HUES64 (cell line): ENCODE measurements around the gene PM20D1.
"Not testable (repeated sequence)": the region's sequence is repeated elsewhere in the genome, so short reads cannot be mapped to it uniquely, and the experiment has no call there.

Experiments used
- H3K27ac ChIP-seq: 2 replicates; pipeline ENCODE4 v1.7.0; 2013; ENCODE audit warnings: low read depth, low read length, inconsistent platforms
- H3K27me3 ChIP-seq: 2 replicates; pipeline ENCODE4 v1.6.1; 2013; ENCODE audit warnings: mild to moderate bottlenecking, low read length; ENCODE audit not compliant: insufficient read depth
- H3K36me3 ChIP-seq: 2 replicates; pipeline ENCODE4 v1.6.1; 2013; ENCODE audit warnings: mild to moderate bottlenecking, low read length; ENCODE audit not compliant: insufficient read depth
- H3K4me1 ChIP-seq: 2 replicates; pipeline ENCODE4 v1.6.1; 2013; ENCODE audit warnings: mild to moderate bottlenecking, low read length, moderate library complexity; ENCODE audit not compliant: insufficient read depth
- H3K4me3 ChIP-seq: 2 replicates; pipeline ENCODE4 v1.5.1; 2013; ENCODE audit warnings: mild to moderate bottlenecking, low read length, moderate library complexity
- H3K9ac ChIP-seq: 2 replicates; pipeline ENCODE4 v1.6.1; 2013; ENCODE audit warnings: mild to moderate bottlenecking, low read depth, low read length
- H3K9me3 ChIP-seq: 2 replicates; pipeline ENCODE4 v1.6.1; 2013; ENCODE audit warnings: low read depth, low read length; ENCODE audit not compliant: insufficient read depth
- WGBS: fragments of 150-250, 120-280 bp; methylation state at CpG from one replicate; pipeline ENCODE4 v1.1.7; 2013; ENCODE audit warnings: missing lambda C conversion rate; 5-methylcytosine and 5-hydroxymethylcytosine counted together

The PM20D1 gene

DNA sequence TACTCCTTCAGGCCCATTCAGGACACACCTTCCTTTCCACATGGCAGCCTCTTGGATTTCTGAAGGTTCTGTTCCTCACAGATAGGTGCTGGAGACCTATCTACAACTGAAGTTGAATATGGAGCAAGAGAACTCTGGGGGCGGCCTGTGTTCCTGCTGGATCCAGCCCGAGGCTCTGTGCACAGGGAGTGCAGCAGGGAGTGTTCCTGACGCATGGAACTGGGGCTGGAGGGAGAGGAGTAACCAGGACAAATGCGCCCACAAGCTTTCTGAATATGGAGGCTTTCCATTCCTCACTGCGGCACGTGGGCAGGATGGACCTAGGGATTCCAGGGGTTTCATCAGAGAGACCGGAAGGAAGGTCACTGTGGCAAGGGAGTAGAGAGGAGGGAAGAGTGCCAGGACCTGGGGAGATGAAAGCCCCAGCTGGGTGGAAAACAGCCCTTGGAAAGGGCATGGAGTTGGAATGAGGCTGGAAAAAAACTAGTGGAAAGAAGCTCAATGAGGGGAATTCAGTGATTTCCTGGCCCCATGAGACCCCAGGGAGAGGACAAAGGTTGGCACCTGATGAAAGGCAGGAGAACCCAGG is 12.5 kb downstream of the PM20D1 start:
- no peaks in the 10 kb centered on the region for H3K27me3 ChIP-seq
- H3K9me3 ChIP-seq: no peaks in the 10 kb centered on the region
- WGBS: 90% methylated on average over 7 of the region's 7 CpGs
- H3K27ac ChIP-seq: no peak overlapping the region
- no peaks in the 10 kb centered on the region for H3K36me3 ChIP-seq
- H3K9ac ChIP-seq: no peak overlapping the region
- peaks cover 9% of the 10 kb centered on the region for H3K4me1 ChIP-seq
- no peak overlapping the region for H3K4me3 ChIP-seq

DNA sequence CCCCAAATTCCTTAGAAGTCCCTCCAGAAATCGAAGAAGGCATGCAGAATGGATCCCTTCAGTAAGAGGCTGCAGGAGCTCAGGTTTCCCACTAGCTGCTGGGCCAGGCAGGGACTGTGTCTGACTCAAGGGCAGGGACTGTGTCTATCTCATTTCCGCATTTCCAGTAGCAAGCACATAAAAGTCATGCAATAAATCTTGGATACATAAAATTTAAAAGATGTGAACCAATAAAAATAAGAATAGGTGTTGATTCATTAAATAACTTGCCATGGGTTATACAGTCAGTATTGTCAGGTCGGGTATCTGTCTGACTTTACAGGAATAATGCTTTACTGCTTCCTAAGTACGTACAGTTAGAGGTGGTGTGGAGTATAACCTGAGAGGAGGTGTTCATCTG is 15.2 kb downstream of the PM20D1 start:
- Histone ChIP-seq H3K9ac (no peak overlapping the region), H3K9me3 (no peaks in the 10 kb centered on the region), H3K4me3 (no peak overlapping the region), H3K27ac (no peak overlapping the region), H3K27me3 (no peaks in the 10 kb centered on the region), H3K36me3 (no peaks in the 10 kb centered on the region), H3K4me1 (no peaks in the 10 kb centered on the region)
- WGBS: 90% methylated on average over 4 of the region's 4 CpGs

DNA sequence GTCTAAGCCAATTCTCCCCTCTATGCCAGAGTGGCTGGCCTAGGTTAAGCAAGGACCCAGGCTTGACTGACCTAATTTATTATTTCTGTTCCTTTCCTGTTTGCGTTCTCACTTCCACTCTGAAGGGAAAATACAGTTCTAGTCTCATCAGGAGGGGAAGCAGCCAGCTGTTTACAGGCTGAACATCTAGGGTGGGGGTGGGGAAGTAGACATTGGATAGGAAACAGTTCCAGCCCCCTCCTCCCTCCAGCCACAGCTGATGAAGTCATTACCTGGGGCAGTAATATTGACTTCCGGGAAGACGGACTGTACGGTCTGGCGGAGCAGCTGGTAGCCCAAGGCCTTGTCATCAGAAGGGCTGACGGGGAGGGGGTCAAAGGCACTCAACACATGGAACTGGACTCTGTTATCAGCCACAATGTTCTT is 17.6 kb downstream of the PM20D1 start:
- Histone ChIP-seq H3K27me3 (no peaks in the 10 kb centered on the region), H3K9me3 (no peaks in the 10 kb centered on the region), H3K27ac (no peak overlapping the region), H3K4me1 (peaks cover 10% of the 10 kb centered on the region), H3K36me3 (no peaks in the 10 kb centered on the region), H3K9ac (no peak overlapping the region), H3K4me3 (no peak overlapping the region)
- 97% methylated on average over 6 of the region's 6 CpGs for WGBS

DNA sequence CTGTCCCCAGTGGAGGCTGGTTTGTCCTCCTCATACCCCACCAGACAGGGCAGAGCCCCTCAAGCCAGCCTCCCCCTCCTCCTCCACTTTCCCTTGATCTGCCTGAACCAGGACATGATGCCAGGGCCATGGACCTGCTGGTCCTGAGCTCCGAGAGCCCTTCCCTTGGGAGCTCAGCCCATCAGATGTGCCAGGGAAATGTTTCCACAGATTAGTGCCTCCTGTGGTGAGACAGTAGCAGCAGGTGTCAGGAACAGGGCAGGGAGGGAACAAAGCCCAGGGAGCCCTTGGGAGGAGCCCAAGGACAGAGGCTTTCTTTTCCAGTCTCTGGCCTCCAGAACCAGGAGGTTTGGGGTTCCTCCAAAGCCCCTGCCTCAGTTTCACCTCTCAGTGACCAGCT is 22.3 kb downstream of the PM20D1 start:
- WGBS: 59% methylated on average over 1 of the region's 1 CpG
- H3K27ac ChIP-seq: no peak overlapping the region
- no peaks in the 10 kb centered on the region for H3K9me3 ChIP-seq
- no peak overlapping the region for H3K9ac ChIP-seq
- H3K27me3 ChIP-seq: no peaks in the 10 kb centered on the region
- no peaks in the 10 kb centered on the region for H3K36me3 ChIP-seq
- H3K4me1 ChIP-seq: peaks cover 24% of the 10 kb centered on the region
- no peak overlapping the region for H3K4me3 ChIP-seq

GRCh38 chr1:205826995-205827394 is 22.9 kb downstream of the PM20D1 start:
- Histone ChIP-seq H3K9me3 (no peaks in the 10 kb centered on the region), H3K4me1 (peaks cover 24% of the 10 kb centered on the region), H3K36me3 (no peaks in the 10 kb centered on the region), H3K9ac (no peak overlapping the region), H3K27me3 (no peaks in the 10 kb centered on the region), H3K27ac (no peak overlapping the region), H3K4me3 (no peak overlapping the region)
- WGBS: 95% methylated on average over 3 of the region's 3 CpGs

GRCh38 chr1:205826016-205826806 is 23.7 kb downstream of the PM20D1 start:
- Histone ChIP-seq H3K27me3 (no peaks in the 10 kb centered on the region), H3K9me3 (no peaks in the 10 kb centered on the region), H3K4me3 (no peak overlapping the region), H3K4me1 (peaks cover 24% of the 10 kb centered on the region), H3K27ac (no peak overlapping the region), H3K9ac (no peak overlapping the region), H3K36me3 (no peaks in the 10 kb centered on the region)
- 62% methylated on average over 8 of the region's 8 CpGs for WGBS

DNA sequence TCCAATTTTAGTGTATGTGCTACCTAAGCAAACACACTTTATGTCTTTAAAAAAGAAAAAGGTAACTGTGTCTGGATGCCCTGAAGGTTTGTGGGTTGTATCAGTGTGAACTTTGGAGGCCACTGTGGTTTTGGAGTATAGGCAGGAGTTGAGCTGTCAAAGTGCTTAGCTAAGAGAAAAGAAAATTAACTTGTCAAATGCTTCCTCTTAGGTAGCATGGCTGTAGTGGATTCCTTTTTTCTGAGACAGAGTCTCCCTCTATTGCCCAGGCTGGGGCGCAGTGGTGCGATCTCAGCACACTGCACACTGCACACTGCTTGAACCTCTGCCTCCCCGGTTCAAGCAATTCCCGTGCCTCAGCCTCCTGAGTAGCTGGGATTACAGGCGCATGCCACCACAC is 25.8 kb downstream of the PM20D1 start:
- Histone ChIP-seq H3K4me1 (peaks cover 24% of the 10 kb centered on the region), H3K36me3 (no peaks in the 10 kb centered on the region), H3K9me3 (no peaks in the 10 kb centered on the region), H3K9ac (no peak overlapping the region), H3K4me3 (no peak overlapping the region), H3K27ac (no peak overlapping the region), H3K27me3 (no peaks in the 10 kb centered on the region)
- WGBS: 98% methylated on average over 5 of the region's 5 CpGs

- not testable (repeated sequence) for H3K27me3 ChIP-seq, H3K9ac ChIP-seq, H3K4me3 ChIP-seq, H3K36me3 ChIP-seq, H3K27ac ChIP-seq, H3K9me3 ChIP-seq
- H3K4me1 ChIP-seq: peaks cover 24% of the 10 kb centered on the region
- 100% methylated on average over 1 of the region's 2 CpGs for WGBS
These were observed 26.7 kb downstream of the PM20D1 start for GRCh38 chr1:205823260-205823659.

DNA sequence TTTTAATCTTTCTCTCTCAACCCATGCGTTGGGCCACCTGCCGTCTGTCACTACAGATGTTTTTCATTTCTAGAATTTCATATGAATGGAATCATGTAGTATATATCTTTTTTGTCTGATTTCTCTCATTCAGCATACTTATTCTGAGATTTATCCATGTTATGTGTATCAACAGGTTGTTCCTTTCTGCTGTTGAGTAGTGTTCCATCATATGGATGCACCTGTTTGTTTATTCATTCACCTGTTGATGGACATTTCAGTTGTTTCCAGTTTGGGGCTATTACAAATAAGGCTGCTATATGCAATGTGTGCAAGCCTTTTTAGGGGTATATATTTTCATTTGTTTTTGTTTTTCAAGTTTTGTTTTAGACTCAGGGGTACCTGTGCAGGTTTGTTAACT is 27.5 kb downstream of the PM20D1 start:
- Histone ChIP-seq H3K9me3 (no peaks in the 10 kb centered on the region), H3K4me3 (no peak overlapping the region), H3K36me3 (no peaks in the 10 kb centered on the region), H3K4me1 (peaks cover 21% of the 10 kb centered on the region), H3K27me3 (no peaks in the 10 kb centered on the region), H3K27ac (no peak overlapping the region), H3K9ac (no peak overlapping the region)
- WGBS: 100% methylated on average over 1 of the region's 2 CpGs

- no peaks in the 10 kb centered on the region for H3K36me3 ChIP-seq
- H3K27me3 ChIP-seq: no peaks in the 10 kb centered on the region; the same call in 1 of the 2 replicates
- 85% methylated on average over 3 of the region's 3 CpGs for WGBS
- no peaks in the 10 kb centered on the region for H3K9me3 ChIP-seq
- H3K4me3 ChIP-seq: no peak overlapping the region
- H3K4me1 ChIP-seq: peaks cover 16% of the 10 kb centered on the region; the same call in 1 of the 2 replicates
- H3K9ac ChIP-seq: no peak overlapping the region
- H3K27ac ChIP-seq: no peak overlapping the region
These were observed 31.9 kb downstream of the PM20D1 start for GRCh38 chr1:205817988-205818387.

DNA sequence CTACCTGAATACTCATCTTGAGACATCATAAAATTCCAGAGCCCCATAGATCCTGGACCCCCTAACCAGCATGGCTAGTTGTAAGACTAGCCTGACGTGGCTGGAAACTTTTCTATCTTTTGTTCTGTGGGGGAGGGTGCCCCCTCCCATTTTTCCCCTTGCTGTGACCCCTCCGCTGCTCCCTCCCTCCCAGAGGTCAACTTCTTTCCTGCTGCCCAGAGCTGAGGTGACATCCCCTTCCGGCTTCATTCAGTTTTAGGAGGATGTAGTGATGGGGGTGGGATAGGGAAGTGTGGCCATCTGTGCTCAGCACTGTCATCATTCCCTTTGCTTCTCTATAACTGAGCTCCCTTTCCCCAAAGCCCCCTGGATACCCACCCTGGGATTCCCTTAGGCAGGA is 32.6 kb downstream of the PM20D1 start:
- Histone ChIP-seq H3K27ac (no peak overlapping the region), H3K9ac (no peak overlapping the region), H3K4me1 (peaks cover 16% of the 10 kb centered on the region; the same call in 1 of the 2 replicates), H3K4me3 (no peak overlapping the region), H3K27me3 (no peaks in the 10 kb centered on the region; the same call in 1 of the 2 replicates), H3K36me3 (no peaks in the 10 kb centered on the region), H3K9me3 (no peaks in the 10 kb centered on the region)
- WGBS: 50% methylated on average over 1 of the region's 3 CpGs
